VCaP (cell line): ENCODE results near the gene ORC4.

Experiments
- H3K27ac ChIP-seq: fragments of 450-650 bp; 2 replicates; pipeline ENCODE4 v1.5.1; 2017
- CTCF ChIP-seq: fragments of 450-650 bp; conservative IDR thresholded peaks from 2 replicates; pipeline ENCODE4 v1.5.1; 2017; ENCODE audit warnings: mild to moderate bottlenecking, moderate library complexity

ORC4 gene

GRCh38 chr2:147916067-147916466, 104.5 kb downstream of the ORC4 start:
- H3K27ac ChIP-seq, result no peak overlapping the region
- TF ChIP-seq CTCF, result no peak

GRCh38 chr2:147913701-147914480, 106.6 kb downstream of the ORC4 start:
- TF ChIP-seq CTCF, result no peak
- no peak overlapping the region; the same call in 1 of the 2 replicates for H3K27ac ChIP-seq

GRCh38 chr2:147910990-147911473, 109.5 kb downstream of the ORC4 start:
- TF ChIP-seq CTCF, result peak; percentile 81
- H3K27ac ChIP-seq, result peak overlapping the region; percentile 18; the same call in 1 of the 2 replicates

GRCh38 chr2:147909178-147909577, 111.4 kb downstream of the ORC4 start:
- TF ChIP-seq CTCF, result no peak
- H3K27ac ChIP-seq, result no peak overlapping the region

GRCh38 chr2:147904051-147904450, 116.5 kb downstream of the ORC4 start:
- TF ChIP-seq CTCF, result no peak
- no peak overlapping the region for H3K27ac ChIP-seq

GRCh38 chr2:147888680-147889079, 131.9 kb downstream of the ORC4 start:
- no peak overlapping the region for H3K27ac ChIP-seq
- no peak for TF ChIP-seq CTCF

GRCh38 chr2:147886136-147886535, 134.4 kb downstream of the ORC4 start:
- TF ChIP-seq CTCF, result no peak
- no peak overlapping the region for H3K27ac ChIP-seq
